Keratinocyte (primary cell): Measurements from ENCODE around the gene STON2.

ENCODE experiments used
- CTCF ChIP-seq, 3 experiments: IDR thresholded peaks in 1 of 3; conservative IDR thresholded peaks in 1 of 3; optimal IDR thresholded peaks in 1 of 3; 2 replicates in 2 of 3; 3 replicates in 1 of 3; pipeline versions ENCODE3 to v1.5.1; 2011; ENCODE audit warnings: low read length in 3 of 3, mild to moderate bottlenecking in 3 of 3, moderate library complexity in 2 of 3, control low read depth in 1 of 3, inconsistent platforms in 1 of 3; ENCODE audit not compliant: insufficient read depth in 2 of 3; ENCODE audit errors: extremely low read depth in 1 of 3
- EZH2 ChIP-seq: IDR thresholded peaks from one replicate; pipeline ENCODE4 v1.6.1; 2012; ENCODE audit warnings: inconsistent platforms, mild to moderate bottlenecking, low read length, moderate library complexity

DNA sequence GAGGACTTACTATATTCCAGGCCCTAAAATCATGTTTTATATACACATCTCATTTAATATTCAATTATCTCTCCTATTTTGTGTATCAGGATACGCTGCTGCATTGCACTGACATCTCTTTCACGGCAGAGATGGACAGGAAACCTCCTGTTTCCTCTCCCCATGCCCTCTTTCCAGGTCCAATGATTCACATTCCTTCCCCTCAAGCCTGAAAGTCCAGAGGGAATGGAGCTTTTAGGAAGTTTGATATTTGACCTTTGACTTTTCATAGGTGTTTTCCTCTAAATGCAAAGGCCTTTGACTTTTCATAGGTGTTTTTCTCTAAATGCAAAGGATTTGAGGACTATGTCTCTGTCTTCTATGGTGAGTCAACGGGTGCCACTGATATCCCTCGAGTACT, 89.5 kb downstream of the STON2 start:
- no peak for TF ChIP-seq CTCF (optimal IDR thresholded peaks at IDR 0.05 in 1 of 3, IDR thresholded peaks at IDR 0.05 in 1 of 3, conservative IDR thresholded peaks at IDR 0.05 in 1 of 3; ENCODE audit: extremely low read depth in 1 of 3, insufficient read depth in 2 of 3, low read length in 3 of 3)
- TF ChIP-seq EZH2, result no peak
